Brain microvascular endothelial cell (primary cell): ENCODE results near the gene GOLGA8N.
"Not testable (repeated sequence)": the region's sequence is repeated elsewhere in the genome, so short reads cannot be mapped to it uniquely, and the experiment has no call there.

Source experiments
- DNase-seq: peaks from one replicate; pipeline ENCODE4 v3.0.0-alpha.2; 2020
- H3K27ac ChIP-seq: fragments of 250-450 bp; sonication (Bioruptor Pico); 2 replicates; pipeline ENCODE4 v1.5.1; 2020; ENCODE audit warnings: mild to moderate bottlenecking, moderate library complexity
- H3K27me3 ChIP-seq: fragments of 250-450 bp; sonication (Bioruptor Pico); replicated peaks from 2 replicates; pipeline ENCODE4 v1.5.1; 2020; ENCODE audit warnings: mild to moderate bottlenecking
- H3K36me3 ChIP-seq: fragments of 250-450 bp; sonication (Bioruptor Pico); replicated peaks from 2 replicates; pipeline ENCODE4 v1.5.1; 2020; ENCODE audit warnings: mild to moderate bottlenecking
- H3K4me3 ChIP-seq: 2 replicates; pipeline ENCODE4 v1.5.1; 2011; ENCODE audit warnings: low read depth, mild to moderate bottlenecking, control low read depth, low read length, moderate library complexity
- in situ Hi-C: cut with HindIII; loops from 2 replicates; pipeline ENCODE4 v1.10.0; 2017; ENCODE audit warnings: low sequenced_read_pairs, low pct_ligation_motif_present

GOLGA8N gene

DNA sequence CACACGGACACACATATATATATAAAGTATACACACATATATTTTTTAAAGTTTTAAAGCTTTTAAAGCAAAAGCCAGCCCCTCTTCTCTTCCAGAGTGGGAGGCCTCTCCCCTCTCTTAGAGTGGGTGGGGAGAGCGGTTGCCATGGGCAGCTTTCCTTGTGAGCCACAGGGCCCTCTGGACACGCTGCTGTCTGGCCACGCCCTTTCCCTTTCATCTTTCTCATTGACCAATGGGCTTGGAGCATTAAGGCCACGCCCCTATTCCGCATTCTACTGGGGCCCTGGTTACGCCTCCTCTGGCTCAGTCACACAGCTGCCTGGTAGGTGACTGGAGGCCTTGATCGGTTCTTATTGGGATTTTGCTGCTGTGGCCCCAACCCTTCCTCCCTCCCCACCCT lies at the start of gene GOLGA8N:
GOLGA8N (plus strand) TSS at position 306 of the 400 bp plus-strand sequence.
- H3K4me3 ChIP-seq, in situ Hi-C loops, DNase-seq, H3K27me3 ChIP-seq, H3K36me3 ChIP-seq, H3K27ac ChIP-seq: not testable (repeated sequence)

DNA sequence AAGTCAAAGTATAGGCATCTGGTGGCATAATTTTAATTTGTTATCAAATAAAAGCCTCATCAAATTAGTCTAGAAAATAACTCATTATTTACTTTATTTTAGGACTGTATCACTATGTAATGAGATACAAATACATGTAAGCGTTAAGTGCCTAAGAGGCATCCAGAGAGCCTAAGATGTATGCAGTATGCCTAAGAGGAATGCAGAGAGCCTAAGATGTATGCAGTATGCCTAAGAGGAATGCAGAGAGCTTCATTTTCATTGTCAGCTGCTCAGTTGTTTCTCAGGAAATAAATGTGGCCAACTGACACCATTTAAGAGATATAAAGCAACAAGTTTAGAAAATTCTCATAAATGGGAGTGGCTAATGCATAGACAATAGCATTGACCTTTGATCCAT lies 49.8 kb upstream of the GOLGA8N start:
- H3K4me3 ChIP-seq, H3K27ac ChIP-seq, DNase-seq, H3K36me3 ChIP-seq, H3K27me3 ChIP-seq, in situ Hi-C loops: not testable (repeated sequence)

GRCh38 chr15:32545129-32545528 lies 48.1 kb upstream of the GOLGA8N start:
- DNase-seq, H3K36me3 ChIP-seq, in situ Hi-C loops, H3K4me3 ChIP-seq, H3K27me3 ChIP-seq, H3K27ac ChIP-seq: not testable (repeated sequence)

DNA sequence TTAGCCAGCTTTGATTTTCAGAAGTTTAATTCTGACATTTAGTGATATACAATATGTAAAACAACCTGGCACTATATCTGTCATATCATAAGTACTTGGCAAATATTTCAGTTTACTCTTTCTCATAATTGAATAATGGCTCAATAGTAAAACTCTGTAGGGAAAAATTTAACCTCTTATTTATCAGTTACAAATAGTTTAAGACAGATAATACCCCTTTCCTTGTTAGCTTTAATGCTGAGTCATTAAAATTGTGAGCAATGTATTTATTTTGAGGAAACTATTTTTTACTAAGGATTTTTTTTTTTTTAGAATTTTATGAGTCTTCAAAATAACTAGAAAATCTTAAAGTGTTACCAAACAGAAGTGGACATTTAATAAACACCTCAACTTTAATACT lies 38.7 kb upstream of the GOLGA8N start:
- H3K4me3 ChIP-seq, H3K36me3 ChIP-seq, DNase-seq, H3K27ac ChIP-seq, in situ Hi-C loops, H3K27me3 ChIP-seq: not testable (repeated sequence)

- DNase-seq, H3K27me3 ChIP-seq, in situ Hi-C loops, H3K27ac ChIP-seq, H3K4me3 ChIP-seq, H3K36me3 ChIP-seq: not testable (repeated sequence)
Observed at GRCh38 chr15:32562198-32562597, 31.1 kb upstream of the GOLGA8N start.

- H3K27ac ChIP-seq, H3K4me3 ChIP-seq, in situ Hi-C loops, H3K36me3 ChIP-seq, H3K27me3 ChIP-seq, DNase-seq: not testable (repeated sequence)
Observed at GRCh38 chr15:32568988-32569387, 24.3 kb upstream of the GOLGA8N start.

DNA sequence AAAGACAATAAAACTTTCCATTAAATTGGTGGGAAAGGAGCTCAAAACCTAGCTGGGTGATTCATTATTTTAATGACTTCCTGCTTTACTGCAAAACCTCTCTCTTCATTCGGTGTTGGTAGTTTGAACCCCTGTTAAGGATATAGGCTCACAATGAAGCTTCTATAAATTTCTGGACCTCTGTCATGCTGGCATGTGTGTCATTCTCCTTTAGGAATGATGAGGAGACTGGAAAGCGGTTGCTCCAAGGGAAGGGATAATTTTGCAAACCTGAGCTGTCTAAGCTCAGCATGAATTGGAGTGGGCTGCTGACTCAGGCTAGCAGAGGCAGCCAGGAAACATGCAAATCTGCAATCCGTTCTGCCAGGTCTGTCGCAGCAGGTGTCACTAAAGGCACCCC lies 14.8 kb upstream of the GOLGA8N start:
- H3K27ac ChIP-seq, DNase-seq, in situ Hi-C loops: not testable (repeated sequence)

GRCh38 chr15:32585844-32586243 lies 7.4 kb upstream of the GOLGA8N start:
- not testable (repeated sequence) for H3K36me3 ChIP-seq

More for the DNA sequence above, 14.8 kb upstream of the GOLGA8N start:
- not testable (repeated sequence) for H3K27me3 ChIP-seq, H3K36me3 ChIP-seq, H3K4me3 ChIP-seq

DNA sequence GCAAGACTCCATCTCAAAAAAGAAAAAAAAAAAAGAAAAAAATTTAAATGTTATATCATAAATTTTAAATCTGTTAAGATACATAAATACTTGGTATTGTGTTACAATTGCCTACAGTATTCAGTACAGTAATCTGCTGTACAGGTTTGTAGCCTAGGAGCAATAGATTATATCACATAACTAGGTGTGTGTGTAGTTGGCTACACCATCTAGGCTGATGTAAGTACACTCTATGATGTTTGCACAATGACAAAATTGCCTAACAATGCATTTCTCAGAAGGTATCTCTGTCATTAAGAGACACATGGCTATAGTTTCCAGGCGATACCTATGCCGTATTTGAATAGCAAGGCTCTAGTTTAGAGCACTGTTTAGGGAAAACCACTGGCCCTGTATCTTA lies 16.3 kb downstream of the GOLGA8N start:
- in situ Hi-C loops: not testable (repeated sequence)

More at GRCh38 chr15:32585844-32586243, 7.4 kb upstream of the GOLGA8N start:
- in situ Hi-C loops, H3K27ac ChIP-seq, DNase-seq, H3K27me3 ChIP-seq, H3K4me3 ChIP-seq: not testable (repeated sequence)

GRCh38 chr15:32610719-32611118 lies 17.5 kb downstream of the GOLGA8N start:
- H3K4me3 ChIP-seq, in situ Hi-C loops, H3K27me3 ChIP-seq, H3K36me3 ChIP-seq, H3K27ac ChIP-seq: not testable (repeated sequence)
- peak; percentile 27 for DNase-seq

More for the DNA sequence above, 16.3 kb downstream of the GOLGA8N start:
- H3K27me3 ChIP-seq, H3K27ac ChIP-seq, H3K36me3 ChIP-seq, H3K4me3 ChIP-seq, DNase-seq: not testable (repeated sequence)

DNA sequence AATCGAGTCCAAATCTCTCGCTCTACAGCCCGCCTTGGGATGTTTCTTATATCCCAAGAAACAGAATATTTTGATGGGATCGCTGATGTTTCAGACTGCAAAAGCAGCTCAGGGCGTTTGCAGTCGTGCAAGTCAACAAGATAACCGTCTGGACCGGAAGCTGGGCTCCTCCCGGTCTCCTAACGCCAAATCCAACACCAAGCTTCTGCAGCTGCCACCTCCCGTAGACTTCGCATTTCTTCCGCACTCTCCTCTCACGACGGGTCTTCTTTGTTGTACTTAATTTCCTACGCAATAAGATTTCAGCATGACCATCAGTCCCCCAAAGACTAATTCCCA lies 21.4 kb downstream of the GOLGA8N start:
- peak overlapping the region; percentile 60 for H3K4me3 ChIP-seq
- DNase-seq, in situ Hi-C loops, H3K27me3 ChIP-seq, H3K36me3 ChIP-seq: not testable (repeated sequence)
- H3K27ac ChIP-seq: peak overlapping the region; percentile 73
